Liver (tissue), 9 donors: ENCODE measurements around the gene PSMB7. TPM values are rescaled to one million over a fixed set of nuclear protein-coding genes. Genes with fewer than 3 reads are reported as not detected.

Source experiments
- DNase-seq: peaks from one replicate; pipeline ENCODE4 v3.0.0-alpha.2; 2017; ENCODE audit warnings: low spot score
- H3K27ac ChIP-seq, 2 donors: one replicate each; pipeline ENCODE4 v1.7.0; 2013; ENCODE audit warnings: inconsistent platforms in 2 of 2, low read length in 2 of 2, control low read depth in 1 of 2, low read depth in 1 of 2, mild to moderate bottlenecking in 1 of 2
- H3K27me3 ChIP-seq, 4 donors: one replicate each; pipeline versions ENCODE4 v1.6.1 to v1.7.0; 2013; ENCODE audit warnings: low read length in 3 of 4, inconsistent platforms in 1 of 4, mild to moderate bottlenecking in 1 of 4, moderate library complexity in 1 of 4; ENCODE audit not compliant: control insufficient read depth in 4 of 4, insufficient read depth in 4 of 4
- H3K36me3 ChIP-seq, 4 donors: one replicate each; pipeline versions ENCODE4 v1.6.1 to v1.7.0; 2013; ENCODE audit warnings: low read length in 3 of 4, mild to moderate bottlenecking in 3 of 4, low read depth in 1 of 4, moderate library complexity in 1 of 4; ENCODE audit not compliant: control insufficient read depth in 4 of 4, insufficient read depth in 3 of 4
- H3K4me1 ChIP-seq, 4 donors: one replicate each; pipeline versions ENCODE4 v1.6.1 to v1.7.0; 2013; ENCODE audit warnings: low read length in 3 of 4, mild to moderate bottlenecking in 3 of 4, moderate library complexity in 1 of 4; ENCODE audit not compliant: control insufficient read depth in 4 of 4, insufficient read depth in 4 of 4
- H3K4me3 ChIP-seq, 3 donors: one replicate each; pipeline versions ENCODE4 v1.6.1 to v1.7.0; 2013; ENCODE audit warnings: low read length in 3 of 3, control low read depth in 1 of 3, low read depth in 1 of 3, mild to moderate bottlenecking in 1 of 3
- H3K9ac ChIP-seq, 2 donors: one replicate each; pipeline ENCODE4 v1.7.0; 2013; ENCODE audit warnings: low read length in 2 of 2, mild to moderate bottlenecking in 2 of 2, moderate library complexity in 2 of 2, control low read depth in 1 of 2, low read depth in 1 of 2
- H3K9me3 ChIP-seq, 4 donors: one replicate each; pipeline versions ENCODE4 v1.6.1 to v1.7.0; 2013; ENCODE audit warnings: low read length in 3 of 4; ENCODE audit not compliant: control insufficient read depth in 4 of 4
- ATF3 ChIP-seq: IDR thresholded peaks from 2 replicates; pipeline ENCODE4 v1.6.1; 2016; ENCODE audit warnings: antibody characterized with exemption
- CTCF ChIP-seq: fragments of 150-350 bp; IDR thresholded peaks from 2 replicates; pipeline ENCODE4 v1.5.1; 2017; ENCODE audit warnings: improper control_type of control experiment, low read depth, low read length; ENCODE audit not compliant: missing input control
- EGR1 ChIP-seq, 2 donors: IDR thresholded peaks; 2 replicates each; pipeline ENCODE4 v1.6.1; 2016 to 2018; ENCODE audit warnings: antibody characterized with exemption in 2 of 2, low read depth in 2 of 2
- GABPA ChIP-seq, 2 donors: IDR thresholded peaks in 1 of 2; conservative IDR thresholded peaks in 1 of 2; 2 replicates each; pipeline ENCODE4 v1.6.1; 2016; ENCODE audit warnings: antibody characterized with exemption in 2 of 2, mild to moderate bottlenecking in 1 of 2, moderate library complexity in 1 of 2
- HNF4A ChIP-seq, 2 donors: conservative IDR thresholded peaks; 2 replicates each; pipeline ENCODE4 v1.6.1; 2016; ENCODE audit warnings: antibody characterized with exemption in 2 of 2, mild to moderate bottlenecking in 2 of 2
- HNF4G ChIP-seq: IDR thresholded peaks from 2 replicates; pipeline ENCODE4 v1.6.1; 2016; ENCODE audit warnings: antibody characterized with exemption
- JUND ChIP-seq, 2 donors: IDR thresholded peaks; 2 replicates each; pipeline ENCODE4 v1.6.1; 2016; ENCODE audit warnings: antibody characterized with exemption in 2 of 2
- MAX ChIP-seq: IDR thresholded peaks from 2 replicates; pipeline ENCODE4 v1.6.1; 2016; ENCODE audit warnings: antibody characterized with exemption
- NR2F2 ChIP-seq: IDR thresholded peaks from 2 replicates; pipeline ENCODE4 v1.6.1; 2016; ENCODE audit warnings: antibody characterized with exemption
- RAD21 ChIP-seq, 2 donors: IDR thresholded peaks; 2 replicates each; pipeline ENCODE4 v1.6.1; 2016; ENCODE audit warnings: antibody characterized with exemption in 2 of 2, mild to moderate bottlenecking in 2 of 2
- REST ChIP-seq: IDR thresholded peaks from 2 replicates; pipeline ENCODE4 v1.6.1; 2016; ENCODE audit warnings: antibody characterized with exemption, mild to moderate bottlenecking
- RXRA ChIP-seq, 2 donors: IDR thresholded peaks; 2 replicates each; pipeline ENCODE4 v1.6.1; 2017 to 2018; ENCODE audit warnings: antibody characterized with exemption in 2 of 2, mild to moderate bottlenecking in 1 of 2
- SP1 ChIP-seq: IDR thresholded peaks from 2 replicates; pipeline ENCODE4 v1.6.1; 2018; ENCODE audit warnings: antibody characterized with exemption, mild to moderate bottlenecking
- TAF1 ChIP-seq: conservative IDR thresholded peaks from 2 replicates; pipeline ENCODE4 v1.6.1; 2016; ENCODE audit warnings: antibody characterized with exemption, mild to moderate bottlenecking
- YY1 ChIP-seq: IDR thresholded peaks from 2 replicates; pipeline ENCODE4 v1.6.1; 2016; ENCODE audit warnings: antibody characterized with exemption, mild to moderate bottlenecking
- ZBTB33 ChIP-seq: IDR thresholded peaks from 2 replicates; pipeline ENCODE4 v1.6.1; 2016; ENCODE audit warnings: antibody characterized with exemption
- WGBS: extraction: QIAGEN DNeasy Blood & Tissue Kit; methylation state at CpG from one replicate; pipeline ENCODE4 v1.1.7; 2013; 5-methylcytosine and 5-hydroxymethylcytosine counted together
- polyA plus RNA-seq, 2 donors: library from polyadenylated mRNA; stranded (reverse) in 1 of 2; unstranded in 1 of 2; fragments of 200-250 nt in 1 of 2; fragments of >200 nt in 1 of 2; fragmentation: Nextera tagmentation in 1 of 2; extraction: Ambion mirVana in 1 of 2; gene quantifications; one replicate each; pipeline versions ENCODE4 v1.2.1 to v1.2.3, GENCODE V29; 2013 to 2015
- total RNA-seq, 2 donors: library from RNA; depleted of rRNA; stranded (reverse); fragments of >200 nt; gene quantifications; one replicate each; pipeline ENCODE4 v1.2.3, GENCODE V29; 2014
- donor health status: healthy.
- donor health status: healthy.
- donor health status: healthy.
- donor health status: healthy.
- donor health status: healthy.

The PSMB7 gene
- total and polyA plus RNA-seq, 4 donors = 90.9 to 183 (median 134) TPM

GRCh38 chr9:124409410-124409809, 5.8 kb downstream of the PSMB7 start:
- Histone ChIP-seq H3K9ac (peak overlapping the region; percentile 21 to 64), H3K36me3 (peaks cover 4 to 53% (median 41%) of the 10 kb centered on the region in 4 donors), H3K9me3 (no peaks in the 10 kb centered on the region), H3K4me1 (peaks cover 2 to 22% (median 15%) of the 10 kb centered on the region in 4 donors), H3K27me3 (no peaks in the 10 kb centered on the region), H3K4me3 (no peak overlapping the region), H3K27ac (peak overlapping the region; percentile 40 to 47)
- 42% methylated on average over 3 of the region's 3 CpGs for WGBS
- TF ChIP-seq GABPA (IDR thresholded peaks at IDR 0.05 in 1 of 2, conservative IDR thresholded peaks at IDR 0.05 in 1 of 2) = no peak
- TF ChIP-seq RAD21 (IDR thresholded peaks at IDR 0.05) = no peak
- TF ChIP-seq MAX = no peak
- no peak for DNase-seq

DNA sequence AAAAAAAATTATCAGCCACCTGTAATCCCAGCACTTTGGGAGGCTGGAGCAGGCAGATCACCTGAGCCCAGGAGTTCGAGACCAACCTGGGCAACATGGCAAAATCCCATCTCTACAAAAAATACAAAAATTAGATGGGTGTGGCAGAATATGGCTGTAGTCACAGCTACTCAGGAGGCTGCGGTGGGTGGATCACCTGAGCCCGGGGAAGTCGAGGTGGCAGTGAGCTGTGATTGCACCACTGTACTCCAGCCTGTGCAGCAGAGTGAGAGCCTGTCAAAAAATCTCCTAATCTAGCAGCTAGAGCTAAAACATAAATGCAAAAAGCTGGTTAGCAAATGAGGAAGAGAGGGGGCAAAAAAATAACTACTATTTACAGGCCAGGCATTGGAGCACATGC, 12.0 kb downstream of the PSMB7 start:
- Histone ChIP-seq H3K27me3 (no peaks in the 10 kb centered on the region), H3K4me1 (peaks cover 0 to 3% (median under 1%) of the 10 kb centered on the region in 4 donors), H3K36me3 (peaks cover 8 to 40% (median 32%) of the 10 kb centered on the region in 4 donors), H3K27ac (no peak overlapping the region), H3K9ac (no peak overlapping the region), H3K9me3 (no peaks in the 10 kb centered on the region), H3K4me3 (no peak overlapping the region)
- TF ChIP-seq REST = no peak
- DNase-seq = no peak
- WGBS = 98% methylated on average over 4 of the region's 4 CpGs

DNA sequence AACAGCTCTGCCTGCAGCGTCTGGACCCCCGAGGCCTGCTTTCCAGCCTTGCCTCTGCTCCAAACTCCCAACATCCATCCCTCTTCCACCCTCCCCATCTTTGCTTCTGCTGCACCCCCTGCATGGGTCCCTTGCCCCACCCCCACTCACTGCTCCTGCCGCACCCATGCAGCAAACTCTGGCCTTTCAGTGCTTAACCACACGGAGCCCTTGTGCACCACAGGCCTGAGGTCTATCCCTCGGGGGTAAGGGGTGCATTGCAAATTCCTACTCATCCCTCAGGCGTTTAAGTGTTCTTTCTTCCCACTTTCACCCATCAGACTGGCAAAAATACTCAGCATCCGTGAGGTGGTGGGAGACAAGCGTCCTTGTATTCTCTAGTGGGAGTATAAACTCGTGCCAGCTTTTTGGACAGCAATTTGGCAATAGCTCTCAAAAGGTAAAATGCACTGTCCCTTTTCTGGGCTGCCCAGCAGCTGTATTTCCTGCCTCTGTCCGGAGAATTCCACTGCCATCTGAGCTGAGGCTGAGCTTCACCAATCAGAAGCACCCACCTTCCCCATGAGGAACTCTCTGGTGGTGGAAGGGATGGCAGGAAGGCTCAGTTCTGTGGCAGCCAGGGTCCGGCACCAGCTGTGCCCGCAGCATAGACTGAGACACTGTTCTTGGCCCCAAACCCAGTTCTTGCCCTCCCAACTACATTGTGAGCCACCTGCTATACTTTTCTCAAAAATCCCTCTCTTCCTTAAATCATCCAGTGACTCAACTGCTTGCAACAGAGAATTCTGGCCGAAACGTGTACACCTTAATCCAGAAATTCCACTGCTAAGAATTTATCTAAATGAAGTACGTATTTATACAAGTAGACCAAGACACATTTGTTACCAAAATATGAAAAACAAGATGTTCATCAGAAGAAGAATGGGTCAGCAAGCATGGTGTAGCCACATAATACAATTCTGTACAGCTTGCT, 15.0 kb downstream of the PSMB7 start:
- Histone ChIP-seq H3K4me3 (no peak overlapping the region), H3K9me3 (no peaks in the 10 kb centered on the region), H3K4me1 (peaks cover 0 to 3% (median 0%) of the 10 kb centered on the region in 4 donors), H3K27ac (no peak overlapping the region), H3K27me3 (no peaks in the 10 kb centered on the region), H3K9ac (no peak overlapping the region), H3K36me3 (peaks cover 6 to 35% (median 23%) of the 10 kb centered on the region in 4 donors)
- TF ChIP-seq MAX (no peak), EGR1 (IDR thresholded peaks at IDR 0.05; ENCODE audit: low read depth in 2 of 2) (no peak), HNF4A (conservative IDR thresholded peaks at IDR 0.05) (no peak), ATF3 (no peak), SP1 (no peak), CTCF (no peak), TAF1 (no peak), NR2F2 (no peak), RXRA (IDR thresholded peaks at IDR 0.05) (no peak), ZBTB33 (no peak), GABPA (IDR thresholded peaks at IDR 0.05 in 1 of 2, conservative IDR thresholded peaks at IDR 0.05 in 1 of 2) (no peak), HNF4G (no peak), JUND (IDR thresholded peaks at IDR 0.05) (no peak), YY1 (no peak)
- DNase-seq = no peak
- 75% methylated on average over 15 of the region's 15 CpGs for WGBS
